H9 (cell line): ENCODE measurements around the gene SLC8B1. TPM values are rescaled to one million over a fixed set of nuclear protein-coding genes. Genes with fewer than 3 reads are reported as not detected.

Source experiments
- DNase-seq: peaks from one replicate; pipeline ENCODE4 v3.0.0-alpha.2; 2017
- H2AFZ ChIP-seq: one replicate; pipeline ENCODE4 v1.6.1; 2013; ENCODE audit warnings: mild to moderate bottlenecking, low read length, control low read depth, moderate library complexity
- H2AK5ac ChIP-seq: 2 replicates; pipeline ENCODE4 v1.6.1; 2013; ENCODE audit warnings: low read length, control low read depth, mixed read lengths; ENCODE audit not compliant: insufficient read length
- H2BK120ac ChIP-seq: one replicate; pipeline ENCODE4 v1.6.1; 2013; ENCODE audit warnings: low read depth, mild to moderate bottlenecking, low read length, control low read depth, inconsistent platforms; ENCODE audit not compliant: poor library complexity, severe bottlenecking
- H2BK12ac ChIP-seq: 2 replicates; pipeline ENCODE4 v1.6.1; 2013; ENCODE audit warnings: low read length, control low read depth, mixed read lengths, low read depth; ENCODE audit not compliant: insufficient read length
- H2BK15ac ChIP-seq: 2 replicates; pipeline ENCODE4 v1.6.1; 2013; ENCODE audit warnings: low read depth, low read length, control low read depth
- H2BK20ac ChIP-seq: one replicate; pipeline ENCODE4 v1.6.1; 2013; ENCODE audit warnings: low read depth, mild to moderate bottlenecking, low read length, control low read depth, inconsistent platforms; ENCODE audit not compliant: poor library complexity, severe bottlenecking
- H2BK5ac ChIP-seq: 2 replicates; pipeline ENCODE4 v1.6.1; 2013; ENCODE audit warnings: low read length, control low read depth, mixed read lengths; ENCODE audit not compliant: insufficient read length
- H3K14ac ChIP-seq: 2 replicates; pipeline ENCODE4 v1.6.1; 2013; ENCODE audit warnings: low read length, control low read depth; ENCODE audit not compliant: insufficient read depth
- H3K18ac ChIP-seq: 2 replicates; pipeline ENCODE4 v1.6.1; 2013; ENCODE audit warnings: low read depth, mild to moderate bottlenecking, mixed read lengths, low read length, control low read depth; ENCODE audit not compliant: insufficient read length
- H3K23ac ChIP-seq: 2 replicates; pipeline ENCODE4 v1.6.1; 2013; ENCODE audit warnings: low read length, control low read depth, mixed read lengths, low read depth; ENCODE audit not compliant: insufficient read length
- H3K23me2 ChIP-seq: 2 replicates; pipeline ENCODE4 v1.6.1; 2013; ENCODE audit warnings: low read depth, mild to moderate bottlenecking, mixed read lengths, low read length, control low read depth; ENCODE audit not compliant: insufficient read length, poor library complexity, severe bottlenecking
- H3K27ac ChIP-seq: 2 replicates; pipeline ENCODE4 v1.5.1; 2013; ENCODE audit warnings: low read length, control low read depth, mixed read lengths, low read depth; ENCODE audit not compliant: insufficient read length
- H3K27me3 ChIP-seq: 2 replicates; pipeline ENCODE4 v1.6.1; 2013; ENCODE audit warnings: low read length, control low read depth, inconsistent platforms; ENCODE audit not compliant: insufficient read depth
- H3K4ac ChIP-seq: 2 replicates; pipeline ENCODE4 v1.6.1; 2013; ENCODE audit warnings: low read depth, mild to moderate bottlenecking, control low read depth, inconsistent platforms, low read length, moderate library complexity
- H3K4me1 ChIP-seq: 2 replicates; pipeline ENCODE4 v1.6.1; 2013; ENCODE audit warnings: low read length, control low read depth, inconsistent platforms; ENCODE audit not compliant: insufficient read depth
- H3K4me2 ChIP-seq: 2 replicates; pipeline ENCODE4 v1.6.1; 2013; ENCODE audit warnings: low read length, control low read depth, mixed read lengths; ENCODE audit not compliant: insufficient read length, insufficient read depth
- H3K56ac ChIP-seq: 2 replicates; pipeline ENCODE4 v1.6.1; 2013; ENCODE audit warnings: low read depth, mild to moderate bottlenecking, mixed read lengths, low read length, control low read depth; ENCODE audit not compliant: insufficient read length
- H3K79me1 ChIP-seq: 2 replicates; pipeline ENCODE4 v1.6.1; 2013; ENCODE audit warnings: low read depth, mild to moderate bottlenecking, moderate library complexity, low read length, control low read depth, inconsistent platforms; ENCODE audit not compliant: insufficient read depth, poor library complexity, severe bottlenecking
- H3K79me2 ChIP-seq: 2 replicates; pipeline ENCODE4 v1.6.1; 2013; ENCODE audit warnings: low read length, control low read depth, inconsistent platforms; ENCODE audit not compliant: insufficient read depth
- H3K9ac ChIP-seq: 2 replicates; pipeline ENCODE4 v1.6.1; 2013; ENCODE audit warnings: low read length, control low read depth, mixed read lengths; ENCODE audit not compliant: insufficient read length; ENCODE audit errors: extremely low read depth
- H3K9me3 ChIP-seq: one replicate; pipeline ENCODE4 v1.6.1; 2013; ENCODE audit warnings: low read depth, low read length, inconsistent platforms; ENCODE audit not compliant: control insufficient read depth
- H3T11ph ChIP-seq: one replicate; pipeline ENCODE4 v1.6.1; 2013; ENCODE audit warnings: mild to moderate bottlenecking, low read length, control low read depth, inconsistent platforms
- H4K20me1 ChIP-seq: one replicate; pipeline ENCODE4 v1.6.1; 2013; ENCODE audit not compliant: control insufficient read depth, insufficient read length, insufficient read depth
- H4K5ac ChIP-seq: 2 replicates; pipeline ENCODE4 v1.6.1; 2013; ENCODE audit warnings: low read depth, mild to moderate bottlenecking, mixed read lengths, low read length, control low read depth; ENCODE audit not compliant: insufficient read length
- H4K8ac ChIP-seq: replicated peaks from 2 replicates; pipeline ENCODE4 v1.6.1; 2013; ENCODE audit warnings: low read length, control low read depth, mixed read lengths, low read depth; ENCODE audit not compliant: insufficient read length
- H4K91ac ChIP-seq: 2 replicates; pipeline ENCODE4 v1.6.1; 2013; ENCODE audit warnings: low read depth, mild to moderate bottlenecking, moderate library complexity, mixed read lengths, low read length, control low read depth; ENCODE audit not compliant: insufficient read length
- H3K27ac Mint-ChIP-seq, 3 experiments: 2 replicates in 2 of 3; 3 replicates in 1 of 3; pipeline ENCODE4 v1.8.0; 2020 to 2021; ENCODE audit warnings: mixed read lengths in 3 of 3, mild to moderate bottlenecking in 1 of 3, moderate library complexity in 1 of 3
- H3K27me3 Mint-ChIP-seq: 2 replicates; pipeline ENCODE4 v1.8.0; 2021; ENCODE audit warnings: low read depth, mild to moderate bottlenecking, moderate library complexity, mixed read lengths
- H3K36me3 Mint-ChIP-seq, 3 experiments: 2 replicates in 2 of 3; 3 replicates in 1 of 3; pipeline ENCODE4 v1.8.0; 2020 to 2021; ENCODE audit warnings: low read depth in 3 of 3, mixed read lengths in 3 of 3; ENCODE audit not compliant: insufficient read depth in 1 of 3
- H3K4me1 Mint-ChIP-seq, 2 experiments: 2 replicates each; pipeline ENCODE4 v1.8.0; 2020; ENCODE audit warnings: mixed read lengths in 2 of 2
- H3K4me3 Mint-ChIP-seq, 2 experiments: 2 replicates in 1 of 2; 3 replicates in 1 of 2; pipeline ENCODE4 v1.8.0; 2020 to 2021; ENCODE audit warnings: mild to moderate bottlenecking in 2 of 2, mixed read lengths in 2 of 2, moderate library complexity in 1 of 2
- H3K9me3 Mint-ChIP-seq, 2 experiments: 2 replicates in 1 of 2; 3 replicates in 1 of 2; pipeline ENCODE4 v1.8.0; 2020; ENCODE audit warnings: mild to moderate bottlenecking in 2 of 2, mixed read lengths in 2 of 2, moderate library complexity in 1 of 2
- WGBS: extraction: QIAGEN DNeasy Blood & Tissue Kit; methylation state at CpG from one replicate; pipeline ENCODE4 v1.1.7; 2013; ENCODE audit warnings: missing lambda C conversion rate, low lambda C conversion rate, mixed read lengths; ENCODE audit not compliant: insufficient read length; ENCODE audit errors: extremely low coverage; 5-methylcytosine and 5-hydroxymethylcytosine counted together
- total RNA-seq: library from RNA; stranded (reverse); gene quantifications from 2 replicates; pipeline ENCODE4 v1.2.1, GENCODE V29; 2021
- TF ChIP-seq, protein P1 (sequence below): fragments of 200-600 bp; sonication (generic); conservative IDR thresholded peaks from 3 replicates; pipeline ENCODE4 v1.8.0; 2021; ENCODE audit warnings: antibody characterized with exemption, mild to moderate bottlenecking

The SLC8B1 gene
- total RNA-seq, 1 experiment from 2014 or later = 10.4 TPM

GRCh38 chr12:113333877-113334785, 778 bp downstream of the SLC8B1 start:
- peaks cover 0 to 32% (median 21%) of the 10 kb centered on the region in 3 experiments; a peak in 4 of 7 replicates for H3K36me3 Mint-ChIP-seq
- H3K14ac ChIP-seq = no peak overlapping the region
- H2BK120ac ChIP-seq = no peak overlapping the region
- H3K27ac Mint-ChIP-seq = peak overlapping the region in 1 of 3 experiments; percentile 67; a peak in 1 of 7 replicates
- no peak overlapping the region for H3K4ac ChIP-seq
- no peak overlapping the region for H3T11ph ChIP-seq
- no peaks in the 10 kb centered on the region for H4K20me1 ChIP-seq
- peaks cover 3% of the 10 kb centered on the region; the same call in 1 of the 2 replicates for H3K27me3 ChIP-seq
- no peak overlapping the region for H2BK12ac ChIP-seq
- H3K18ac ChIP-seq = no peak overlapping the region
- H3K56ac ChIP-seq = no peak overlapping the region
- H2BK5ac ChIP-seq = no peak overlapping the region
- peaks cover 17 to 25% of the 10 kb centered on the region in 2 experiments for H3K4me1 Mint-ChIP-seq
- DNase-seq = no peak
- H2AK5ac ChIP-seq = no peak overlapping the region
- H3K9me3 ChIP-seq = no peaks in the 10 kb centered on the region
- no peak overlapping the region for H4K8ac ChIP-seq
- TF ChIP-seq, protein P1, sequence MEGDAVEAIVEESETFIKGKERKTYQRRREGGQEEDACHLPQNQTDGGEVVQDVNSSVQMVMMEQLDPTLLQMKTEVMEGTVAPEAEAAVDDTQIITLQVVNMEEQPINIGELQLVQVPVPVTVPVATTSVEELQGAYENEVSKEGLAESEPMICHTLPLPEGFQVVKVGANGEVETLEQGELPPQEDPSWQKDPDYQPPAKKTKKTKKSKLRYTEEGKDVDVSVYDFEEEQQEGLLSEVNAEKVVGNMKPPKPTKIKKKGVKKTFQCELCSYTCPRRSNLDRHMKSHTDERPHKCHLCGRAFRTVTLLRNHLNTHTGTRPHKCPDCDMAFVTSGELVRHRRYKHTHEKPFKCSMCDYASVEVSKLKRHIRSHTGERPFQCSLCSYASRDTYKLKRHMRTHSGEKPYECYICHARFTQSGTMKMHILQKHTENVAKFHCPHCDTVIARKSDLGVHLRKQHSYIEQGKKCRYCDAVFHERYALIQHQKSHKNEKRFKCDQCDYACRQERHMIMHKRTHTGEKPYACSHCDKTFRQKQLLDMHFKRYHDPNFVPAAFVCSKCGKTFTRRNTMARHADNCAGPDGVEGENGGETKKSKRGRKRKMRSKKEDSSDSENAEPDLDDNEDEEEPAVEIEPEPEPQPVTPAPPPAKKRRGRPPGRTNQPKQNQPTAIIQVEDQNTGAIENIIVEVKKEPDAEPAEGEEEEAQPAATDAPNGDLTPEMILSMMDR = no peak
- no peak overlapping the region for H2BK20ac ChIP-seq
- H4K91ac ChIP-seq = no peak overlapping the region
- H2BK15ac ChIP-seq = no peak overlapping the region
- no peaks in the 10 kb centered on the region for H3K79me2 ChIP-seq
- peak overlapping the region; percentile 88 for H3K4me2 ChIP-seq
- no peak overlapping the region for H3K27ac ChIP-seq
- H3K27me3 Mint-ChIP-seq = peaks cover 24% of the 10 kb centered on the region
- H3K23ac ChIP-seq = no peak overlapping the region
- no peak overlapping the region for H2AFZ ChIP-seq
- peak overlapping the region; percentile 39 for H3K9ac ChIP-seq
- WGBS = no CpG with 5 or more reads among the region's 27 CpGs
- H3K9me3 Mint-ChIP-seq = no peaks in the 10 kb centered on the region
- peaks cover 8% of the 10 kb centered on the region for H3K23me2 ChIP-seq
- H3K4me3 Mint-ChIP-seq = peak overlapping the region; percentile 79 to 95
- H3K4me1 ChIP-seq = no peaks in the 10 kb centered on the region
- H3K79me1 ChIP-seq = no peaks in the 10 kb centered on the region
- no peak overlapping the region for H4K5ac ChIP-seq
